Measurements from ENCODE around the gene NACC2.

- TF ChIP-seq CTCF (conservative IDR thresholded peaks at IDR 0.05 in 1 of 2, IDR thresholded peaks at IDR 0.05 in 1 of 2; ENCODE audit: low read depth in 1 of 2, low read length in 2 of 2) (no peak), EZH2 (IDR thresholded peaks at IDR 0.05; ENCODE audit: low read length, missing control alignments) (no peak)
Observed at GRCh38 chr9:136057236-136058081, 37.6 kb downstream of the NACC2 start.

Measured in fibroblast of lung (primary cell).